ENCODE data around the gene KIAA0753.

DNA sequence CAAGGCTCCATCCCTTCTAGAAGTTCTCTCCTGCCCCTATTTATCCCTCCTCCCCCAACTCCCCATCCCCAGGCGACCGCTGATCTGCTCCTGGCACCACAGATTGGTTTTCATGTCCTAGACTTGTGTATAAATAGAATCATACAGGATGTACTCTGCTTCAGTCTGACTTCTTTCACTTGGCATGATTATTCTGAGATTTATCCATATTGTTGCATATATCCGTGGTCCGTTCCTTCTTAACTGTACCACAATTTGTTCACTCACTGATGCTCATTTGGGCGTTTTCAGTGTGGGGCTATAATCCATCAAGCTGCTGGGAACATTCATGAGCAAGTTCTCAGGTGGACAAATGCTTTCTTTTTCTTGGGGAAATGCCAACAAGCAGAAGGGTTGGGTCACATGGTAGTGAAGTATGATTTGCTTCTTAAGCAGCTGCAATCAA is 108.0 kb downstream of the KIAA0753 start:
- no peak for TF ChIP-seq CTCF (conservative IDR thresholded peaks at IDR 0.05; ENCODE audit: low read depth, low read length)
- TF ChIP-seq EZH2 (IDR thresholded peaks at IDR 0.05; ENCODE audit: low read length, unreplicated experiment): no peak
